ENCODE measurements around the gene THUMPD2. TPM values are rescaled to one million over a fixed set of nuclear protein-coding genes. Genes with fewer than 3 reads are reported as not detected.

Gene THUMPD2
- total RNA-seq, 3 donors from 2014 or later: 8.3 to 38.2 (median 22.0) TPM

DNA sequence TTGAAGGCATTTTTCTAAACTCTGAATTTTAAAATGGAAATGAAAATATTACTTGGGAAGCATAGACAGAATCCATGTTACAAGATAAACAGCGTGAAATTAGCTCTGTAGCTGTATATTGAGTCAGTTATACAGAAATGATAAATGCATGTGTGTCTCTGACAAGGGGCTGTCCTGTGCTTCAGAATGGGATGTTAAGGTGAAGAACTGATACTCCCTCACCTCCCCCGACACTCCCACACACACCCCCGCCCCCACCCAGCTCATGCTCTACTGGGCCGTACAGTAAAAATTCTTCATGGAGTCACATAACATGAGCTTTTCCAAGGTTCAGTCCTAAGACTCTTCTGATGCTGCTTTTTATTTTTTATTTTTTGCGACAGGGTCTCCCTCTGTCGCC is 869 bp upstream of the THUMPD2 start:
- intact Hi-C loops (cut with DNase I; ENCODE audit: low total_unique reads): no loop called here
- Histone ChIP-seq H3K27me3 (no peaks in the 10 kb centered on the region), H3K4me3 (peak overlapping the region in 2 of 3 donors; percentile 83 to 98), H3K36me3 (no peaks in the 10 kb centered on the region), H3K27ac (no peak overlapping the region), H3K4me1 (peaks cover 0 to 6% of the 10 kb centered on the region in 2 donors), H3K9me3 (no peaks in the 10 kb centered on the region)
- no peak for DNase-seq (ENCODE audit: low spot score in 2 of 2)
- TF ChIP-seq POLR2AphosphoS5 (IDR thresholded peaks at IDR 0.05): no peak
- TF ChIP-seq, protein P1, sequence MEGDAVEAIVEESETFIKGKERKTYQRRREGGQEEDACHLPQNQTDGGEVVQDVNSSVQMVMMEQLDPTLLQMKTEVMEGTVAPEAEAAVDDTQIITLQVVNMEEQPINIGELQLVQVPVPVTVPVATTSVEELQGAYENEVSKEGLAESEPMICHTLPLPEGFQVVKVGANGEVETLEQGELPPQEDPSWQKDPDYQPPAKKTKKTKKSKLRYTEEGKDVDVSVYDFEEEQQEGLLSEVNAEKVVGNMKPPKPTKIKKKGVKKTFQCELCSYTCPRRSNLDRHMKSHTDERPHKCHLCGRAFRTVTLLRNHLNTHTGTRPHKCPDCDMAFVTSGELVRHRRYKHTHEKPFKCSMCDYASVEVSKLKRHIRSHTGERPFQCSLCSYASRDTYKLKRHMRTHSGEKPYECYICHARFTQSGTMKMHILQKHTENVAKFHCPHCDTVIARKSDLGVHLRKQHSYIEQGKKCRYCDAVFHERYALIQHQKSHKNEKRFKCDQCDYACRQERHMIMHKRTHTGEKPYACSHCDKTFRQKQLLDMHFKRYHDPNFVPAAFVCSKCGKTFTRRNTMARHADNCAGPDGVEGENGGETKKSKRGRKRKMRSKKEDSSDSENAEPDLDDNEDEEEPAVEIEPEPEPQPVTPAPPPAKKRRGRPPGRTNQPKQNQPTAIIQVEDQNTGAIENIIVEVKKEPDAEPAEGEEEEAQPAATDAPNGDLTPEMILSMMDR (IDR thresholded peaks at IDR 0.05): no peak
- no peak for TF ChIP-seq POLR2A (IDR thresholded peaks at IDR 0.05)

DNA sequence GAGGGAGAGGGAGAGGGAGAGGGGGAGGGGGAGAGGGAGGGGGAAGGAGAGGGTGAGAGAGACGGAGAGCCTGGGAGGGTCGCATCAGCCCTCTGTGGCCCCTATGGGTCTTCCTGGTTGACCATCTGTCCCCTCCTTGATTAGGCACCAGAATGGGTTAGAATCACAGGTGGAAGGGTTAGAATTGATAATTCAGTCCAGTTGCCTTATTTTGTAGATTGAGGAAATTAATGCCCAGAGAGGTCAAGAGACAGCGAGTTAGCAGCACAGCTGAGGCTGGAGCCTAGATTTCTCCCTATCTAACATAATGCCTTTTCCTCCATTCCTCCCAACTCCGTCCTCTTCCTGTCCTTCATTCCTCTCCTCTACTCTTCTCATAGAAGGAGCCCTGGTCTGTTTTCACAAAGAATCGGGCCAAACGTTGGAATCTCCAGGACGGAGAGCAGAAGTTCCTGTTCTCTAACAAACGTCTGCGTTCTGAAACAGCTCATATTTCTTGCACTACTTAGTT is 338 bp upstream of the THUMPD2 start:
- TF ChIP-seq, protein P1 (IDR thresholded peaks at IDR 0.05): no peak
- TF ChIP-seq POLR2AphosphoS5 (IDR thresholded peaks at IDR 0.05): no peak
- TF ChIP-seq POLR2A (IDR thresholded peaks at IDR 0.05): no peak
- Histone ChIP-seq H3K4me3 (peak overlapping the region; percentile 83 to 98 (median 87)), H3K9me3 (no peaks in the 10 kb centered on the region), H3K27me3 (no peaks in the 10 kb centered on the region), H3K27ac (peak overlapping the region; percentile 91 to 94), H3K4me1 (peaks cover 0 to 6% of the 10 kb centered on the region in 2 donors), H3K36me3 (no peaks in the 10 kb centered on the region)
- intact Hi-C loops (cut with DNase I; ENCODE audit: low total_unique reads): no loop called here
- no peak for DNase-seq (ENCODE audit: low spot score in 2 of 2)

DNA sequence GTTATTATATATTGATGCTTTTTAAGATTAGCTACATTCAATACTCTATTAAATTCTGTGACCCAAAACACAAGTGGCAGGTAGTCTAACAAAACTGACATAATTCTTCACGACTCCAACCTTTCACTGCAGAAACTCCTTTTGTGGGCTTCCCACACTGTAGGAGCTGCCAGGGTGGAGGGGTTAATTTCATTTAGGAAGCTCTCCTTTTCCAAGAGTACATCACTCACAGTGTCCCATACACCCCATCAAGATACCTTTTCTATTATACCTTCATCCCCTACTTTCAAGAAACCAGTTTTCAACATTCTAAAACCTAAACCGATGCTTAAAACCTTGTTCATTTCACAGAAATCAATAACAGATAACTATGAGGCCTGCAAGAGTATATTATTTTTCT is 825 bp downstream of the THUMPD2 start:
- Histone ChIP-seq H3K4me3 (peak overlapping the region; percentile 83 to 98 (median 87)), H3K9me3 (no peaks in the 10 kb centered on the region), H3K27ac (peak overlapping the region; percentile 91 to 94), H3K4me1 (peaks cover 0 to 6% of the 10 kb centered on the region in 2 donors), H3K36me3 (no peaks in the 10 kb centered on the region), H3K27me3 (no peaks in the 10 kb centered on the region)
- DNase-seq (ENCODE audit: low spot score in 2 of 2): no peak
- intact Hi-C loops (cut with DNase I; ENCODE audit: low total_unique reads): no loop called here
- TF ChIP-seq, protein P1 (IDR thresholded peaks at IDR 0.05): no peak
- TF ChIP-seq POLR2A (IDR thresholded peaks at IDR 0.05) (no peak), POLR2AphosphoS5 (IDR thresholded peaks at IDR 0.05) (no peak)

DNA sequence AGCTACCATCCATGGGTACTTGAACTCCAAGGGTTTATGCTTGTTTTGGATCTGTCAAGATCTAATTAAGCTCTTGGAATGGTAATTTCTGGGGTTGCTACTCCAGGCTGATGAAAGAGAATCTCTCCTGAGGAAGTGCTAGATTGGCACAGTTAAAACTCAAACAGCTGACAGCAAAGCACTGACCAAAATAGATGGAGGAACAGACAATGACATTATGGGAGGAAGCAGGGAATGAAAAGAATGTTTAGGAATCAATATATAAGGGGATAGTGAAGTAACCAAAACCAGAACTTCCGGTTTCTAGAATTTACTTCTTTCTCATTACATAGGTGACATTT is 6.3 kb downstream of the THUMPD2 start:
- Histone ChIP-seq H3K27ac (no peak overlapping the region), H3K9me3 (no peaks in the 10 kb centered on the region), H3K4me3 (no peak overlapping the region), H3K4me1 (peaks cover 0 to 6% of the 10 kb centered on the region in 2 donors), H3K36me3 (no peaks in the 10 kb centered on the region), H3K27me3 (no peaks in the 10 kb centered on the region)
- TF ChIP-seq, protein P1 (IDR thresholded peaks at IDR 0.05): no peak
- TF ChIP-seq POLR2A (IDR thresholded peaks at IDR 0.05) (no peak), POLR2AphosphoS5 (IDR thresholded peaks at IDR 0.05) (no peak)
- intact Hi-C loops (cut with DNase I; ENCODE audit: low total_unique reads): no loop called here
- DNase-seq (ENCODE audit: low spot score in 2 of 2): no peak

DNA sequence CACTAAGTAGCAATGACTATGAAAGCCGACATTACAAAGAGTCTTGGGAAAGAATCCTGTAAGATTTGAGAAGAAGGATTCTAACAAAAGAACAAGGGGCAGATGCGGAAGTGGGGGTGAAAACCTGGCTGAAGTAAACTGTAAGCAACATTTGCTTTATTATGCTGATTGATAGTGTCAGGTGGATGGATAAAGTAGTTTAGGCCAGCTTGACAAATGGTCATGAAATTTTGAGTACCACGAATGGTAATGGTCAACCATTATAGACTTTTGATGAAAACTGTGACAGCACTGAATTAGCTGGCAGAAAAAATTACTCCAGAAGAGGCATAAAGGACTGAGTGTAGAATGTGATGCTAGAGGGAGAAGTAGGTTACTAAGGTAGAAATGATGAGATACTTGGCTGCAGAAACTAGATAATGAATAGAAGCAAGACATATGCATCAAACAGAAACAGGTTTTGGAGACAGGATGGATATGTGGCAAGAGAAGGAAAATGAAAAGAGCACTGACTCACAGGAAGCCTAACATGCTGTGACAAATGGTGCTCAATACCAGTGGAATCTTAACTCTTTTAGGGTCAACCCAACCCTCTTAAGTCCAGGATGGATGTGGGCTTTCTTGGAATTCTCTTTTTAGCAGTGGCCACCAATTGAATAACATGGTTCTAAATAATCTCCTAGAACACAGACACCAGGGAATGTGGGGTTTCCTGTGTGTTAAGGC is 6.8 kb downstream of the THUMPD2 start:
- no peak for DNase-seq (ENCODE audit: low spot score in 2 of 2)
- no peak overlapping the region for H3K4me3 ChIP-seq
- no peak for TF ChIP-seq POLR2A (IDR thresholded peaks at IDR 0.05)
- TF ChIP-seq POLR2AphosphoS5 (IDR thresholded peaks at IDR 0.05): no peak
- TF ChIP-seq, protein P1 (IDR thresholded peaks at IDR 0.05): no peak
- H3K27ac ChIP-seq: no peak overlapping the region
- intact Hi-C loops (cut with DNase I; ENCODE audit: low total_unique reads): no loop called here
- no peaks in the 10 kb centered on the region for H3K36me3 ChIP-seq
- peaks cover 0 to 4% of the 10 kb centered on the region in 2 donors for H3K4me1 ChIP-seq
- H3K9me3 ChIP-seq: no peaks in the 10 kb centered on the region
- H3K27me3 ChIP-seq: no peaks in the 10 kb centered on the region

Data from breast epithelium (tissue), 4 donors.